Right lung (tissue), 5 donors: Measurements from ENCODE around the gene FAM184B. TPM values are rescaled to one million over a fixed set of nuclear protein-coding genes. Genes with fewer than 3 reads are reported as not detected.

Experiments used
- DNase-seq, 2 donors: peaks; one replicate each; pipeline ENCODE4 v3.0.0-alpha.2; 2013
- polyA plus RNA-seq, 5 donors: library from polyadenylated mRNA; unstranded; fragments of 120-200 nt; gene quantifications; one replicate each; pipeline versions ENCODE4 v1.2.1 to v1.2.3, GENCODE V29; 2013; ENCODE audit warnings: inconsistent platforms in 1 of 5, low replicate concordance in 1 of 5; ENCODE audit not compliant: insufficient read length in 5 of 5, insufficient read depth in 1 of 5

The FAM184B gene
- polyA plus RNA-seq, 5 donors, result 0.13 to 0.33 (median 0.22) TPM

DNA sequence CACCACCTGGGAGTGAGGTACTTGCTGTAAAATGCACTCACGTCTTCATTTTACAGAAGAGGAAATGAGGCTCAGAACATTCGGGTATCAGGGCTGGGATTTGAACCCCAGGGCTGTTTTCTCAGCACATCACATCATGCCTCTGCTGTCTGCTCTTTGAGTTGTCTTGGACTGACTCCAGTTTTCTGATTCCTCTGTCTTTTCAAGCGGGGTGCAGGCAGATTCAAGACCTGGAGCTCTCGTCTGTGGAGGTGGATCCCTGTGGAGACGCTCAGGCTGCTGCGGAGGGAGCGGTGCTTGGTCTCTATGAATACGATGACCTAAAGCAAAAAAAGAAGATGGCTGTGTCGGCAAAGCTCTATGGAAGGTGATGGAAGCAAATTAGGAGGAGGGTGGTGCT, 198.1 kb downstream of the FAM184B start:
- no peak for DNase-seq

DNA sequence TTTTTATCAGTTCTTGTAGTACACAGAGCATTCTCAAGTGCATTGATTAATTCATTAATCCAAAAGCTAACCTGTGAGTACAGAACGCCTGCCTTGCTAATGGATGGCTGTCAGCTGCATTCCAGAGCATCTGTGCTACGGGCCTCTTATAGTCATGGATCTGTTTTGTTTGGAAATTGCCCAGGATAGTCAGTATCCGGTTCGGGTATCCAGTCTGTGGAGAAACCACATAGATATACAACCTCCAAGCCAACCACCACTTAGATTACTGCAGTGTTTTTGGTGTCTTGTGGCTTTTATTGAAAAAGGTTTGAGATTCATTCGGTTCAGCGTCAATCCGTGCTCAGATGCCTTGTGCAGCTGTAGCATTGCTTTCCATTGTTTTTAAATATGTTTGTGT, 200.5 kb downstream of the FAM184B start:
- no peak for DNase-seq

Other genes with a start within 250 kb of the FAM184B start
- 10 to 100 TPM; 63.9 to 72.8 (median 68.2) TPM for gene LAP3, start 204.4 kb downstream of the FAM184B start, polyA plus RNA-seq
- gene MED28, start 167.0 kb downstream of the FAM184B start, polyA plus RNA-seq, result 10 to 100 TPM; 56.8 to 82.7 (median 69.3) TPM
- 10 to 100 TPM; 44.3 to 75.0 (median 60.3) TPM for gene DCAF16, start 29.1 kb upstream of the FAM184B start, polyA plus RNA-seq
- gene NCAPG, start 29.4 kb upstream of the FAM184B start, polyA plus RNA-seq, result 10 to 100 TPM; 14.5 to 58.9 (median 32.4) TPM
- 10 to 100 TPM; 11.7 to 23.9 (median 19.1) TPM for gene LCORL, start 240.1 kb upstream of the FAM184B start, polyA plus RNA-seq